GM12878 (cell line): Measurements from ENCODE around the gene ZNF180. TPM values are rescaled to one million over a fixed set of nuclear protein-coding genes. Genes with fewer than 3 reads are reported as not detected.

Experiments used
- ATAC-seq: fragments of 200-7000 bp; cut with Tn5 transposase; 3 replicates; pipeline ENCODE4 v1.9.1; 2020; ENCODE audit warnings: mild to moderate bottlenecking, moderate library complexity
- BruUV-seq: library from RNA; stranded (reverse); fragments of 400-500 nt; replicated peaks from 2 replicates; lab custom pipeline; 2021; lab: Mats Ljungman, UMichigan
- CTCF ChIA-PET: fragments of 300-600 bp; sonication (Branson Sonifier 250); formaldehyde crosslinking; extraction: SDS; loops from one replicate; lab custom pipeline; 2021; ENCODE audit warnings: inconsistent platforms; lab: Yijun Ruan, JAX
- POLR2A ChIA-PET: fragments of 350-600 bp; formaldehyde crosslinking; extraction: SDS; loops from one replicate; lab custom pipeline; 2021; ENCODE audit warnings: inconsistent platforms; lab: Charles Lee
- RAD21 ChIA-PET: fragments of 300-600 bp; sonication (Branson Sonifier 250); formaldehyde crosslinking; loops from one replicate; lab custom pipeline; 2023; ENCODE audit warnings: antibody characterized with exemption; ENCODE audit not compliant: unreplicated experiment; lab: Charles Lee
- SMC1A ChIA-PET: fragments of 300-600 bp; sonication (Branson Sonifier 250); formaldehyde crosslinking; loops from one replicate; lab custom pipeline; 2023; ENCODE audit not compliant: unreplicated experiment, uncharacterized antibody; lab: Charles Lee
- DNase-seq: peaks from one replicate; pipeline ENCODE4 v3.0.0-alpha.2; 2011; ENCODE audit warnings: low read depth, low spot score
- FAIRE-seq: peaks from 3 replicates; lab custom pipeline; 2011; peaks lifted over from hg19 to GRCh38; lab: Jason Lieb, UNC
- H2AFZ ChIP-seq: 2 replicates; pipeline ENCODE4 v1.6.0; 2011; ENCODE audit warnings: low read depth, low read length, control low read depth; ENCODE audit not compliant: control insufficient read depth
- H3K27ac ChIP-seq: 2 replicates; pipeline ENCODE4 v1.5.1; 2011; ENCODE audit warnings: control low read depth; ENCODE audit not compliant: control insufficient read depth, insufficient read depth
- H3K27me3 ChIP-seq, 2 experiments: replicated peaks in 1 of 2; 2 replicates each; pipeline versions ENCODE4 v1.6.0 to v1.6.1; 2011; ENCODE audit warnings: low read length in 1 of 2; ENCODE audit not compliant: control insufficient read depth in 2 of 2, insufficient read depth in 2 of 2
- H3K36me3 ChIP-seq, 2 experiments: 2 replicates each; pipeline ENCODE4 v1.5.1; 2011; ENCODE audit warnings: low read length in 1 of 2; ENCODE audit not compliant: control insufficient read depth in 2 of 2, insufficient read depth in 2 of 2
- H3K4me1 ChIP-seq: 2 replicates; pipeline ENCODE4 v1.6.1; 2011; ENCODE audit warnings: mild to moderate bottlenecking, low read length, moderate library complexity, mixed read lengths; ENCODE audit not compliant: control insufficient read depth, insufficient read depth
- H3K4me2 ChIP-seq: 2 replicates; pipeline ENCODE4 v1.6.0; 2011; ENCODE audit warnings: control low read depth; ENCODE audit not compliant: control insufficient read depth, insufficient read depth
- H3K4me3 ChIP-seq: fragments of 200-600 bp; sonication (generic); 2 replicates; pipeline ENCODE4 v1.5.1; 2016
- H3K79me2 ChIP-seq: 2 replicates; pipeline ENCODE4 v1.6.0; 2011; ENCODE audit warnings: low read length; ENCODE audit not compliant: control insufficient read depth, insufficient read depth
- H3K9ac ChIP-seq: 2 replicates; pipeline ENCODE4 v1.8.0; 2011; ENCODE audit warnings: low read length, control low read depth, mixed read lengths; ENCODE audit not compliant: control insufficient read depth, insufficient read depth
- H3K9me3 ChIP-seq: replicated peaks from 3 replicates; pipeline ENCODE4 v1.5.1; 2011; ENCODE audit warnings: mild to moderate bottlenecking, low read length; ENCODE audit not compliant: control insufficient read depth, insufficient read depth
- H4K20me1 ChIP-seq: 2 replicates; pipeline ENCODE4 v1.6.0; 2011; ENCODE audit not compliant: control insufficient read depth, insufficient read depth
- BMI1 ChIP-seq: fragments of 450-650 bp; IDR thresholded peaks from 2 replicates; pipeline ENCODE4 v1.6.1; 2016; ENCODE audit warnings: mild to moderate bottlenecking, moderate library complexity, borderline replicate concordance
- MEF2B ChIP-seq: fragments of 450-650 bp; IDR thresholded peaks from 2 replicates; pipeline ENCODE4 v1.6.1; 2018; ENCODE audit warnings: mild to moderate bottlenecking, moderate library complexity; ENCODE audit not compliant: partially characterized antibody, poor library complexity, severe bottlenecking
- NBN ChIP-seq: fragments of 450-650 bp; IDR thresholded peaks from 2 replicates; pipeline ENCODE4 v1.6.1; 2016
- NFYA ChIP-seq: IDR thresholded peaks from 2 replicates; pipeline ENCODE4 v1.6.1; 2011; ENCODE audit warnings: low read depth, mild to moderate bottlenecking, low read length, improper control_type of control experiment, borderline replicate concordance
- NR2C2 ChIP-seq: IDR thresholded peaks from 2 replicates; pipeline ENCODE4 v1.6.1; 2011; ENCODE audit warnings: borderline replicate concordance, low read depth; ENCODE audit not compliant: control insufficient read depth, insufficient read length
- NRF1 ChIP-seq: conservative IDR thresholded peaks from 2 replicates; pipeline ENCODE4 v1.6.1; 2011; ENCODE audit warnings: mild to moderate bottlenecking, low read depth, low read length, improper control_type of control experiment
- SIN3A ChIP-seq: IDR thresholded peaks from 2 replicates; pipeline ENCODE4 v1.6.1; 2012; ENCODE audit warnings: low read depth, low read length, improper control_type of control experiment
- SMAD5 ChIP-seq: IDR thresholded peaks from 2 replicates; pipeline ENCODE4 v1.6.1; 2016; ENCODE audit warnings: antibody characterized with exemption, low read depth
- SUPT20H ChIP-seq: IDR thresholded peaks from 2 replicates; pipeline ENCODE4 v1.6.1; 2011; ENCODE audit warnings: low read depth, mild to moderate bottlenecking, low read length, moderate library complexity, borderline replicate concordance; ENCODE audit not compliant: control insufficient read depth
- TARDBP ChIP-seq: IDR thresholded peaks from 2 replicates; pipeline ENCODE4 v1.6.1; 2016; ENCODE audit warnings: borderline replicate concordance
- TCF3 ChIP-seq: IDR thresholded peaks from 2 replicates; pipeline ENCODE4 v1.6.1; 2012; ENCODE audit warnings: low read depth, mild to moderate bottlenecking, low read length, borderline replicate concordance; ENCODE audit not compliant: insufficient read depth
- WGBS: methylation state at CpG from one replicate; pipeline ENCODE4 v1.1.6; 2016; ENCODE audit warnings: low lambda C conversion rate; ENCODE audit not compliant: insufficient replicate concordance, insufficient coverage; ENCODE audit errors: missing lambda C conversion rate; 5-methylcytosine and 5-hydroxymethylcytosine counted together
- in situ Hi-C: fragments of 300-500 bp; cut with MboI; formaldehyde crosslinking; loops from 9 replicates; pipeline ENCODE4 v1.14.3; 2018; ENCODE audit warnings: mixed read lengths
- intact Hi-C: fragments of 100-400 bp; cut with micrococcal nuclease; formaldehyde crosslinking; loops from one replicate; pipeline ENCODE4 v1.14.2; 2022; ENCODE audit not compliant: unreplicated experiment
- polyA plus RNA-seq, 11 experiments: library from polyadenylated mRNA; depleted of rRNA in 4 of 11; unstranded in 6 of 11; stranded (reverse) in 5 of 11; fragments of >200 nt; fragmentation: Nextera tagmentation in 4 of 11; fragmentation: Illumina TruSeq in 1 of 11; extraction: Ambion mirVana in 4 of 11; extraction: Trizol in 1 of 11; gene quantifications; 1 replicate in 1 of 11; 2 replicates in 10 of 11; pipeline versions ENCODE4 v1.2.1 to v1.2.3, GENCODE V29; 2011 to 2016; ENCODE audit warnings: inconsistent platforms in 2 of 11, missing spikeins in 2 of 11, low read depth in 1 of 11
- total RNA-seq, 4 experiments: library from RNA; depleted of rRNA in 3 of 4; stranded (reverse); fragments of >200 nt in 3 of 4; fragmentation: Illumina TruSeq in 1 of 4; extraction: Trizol in 1 of 4; gene quantifications; 2 replicates each; pipeline versions ENCODE4 v1.2.1 to v1.2.3, GENCODE V29; 2013 to 2021
- TF ChIP-seq, protein P1 (sequence below): fragments of 450-650 bp; conservative IDR thresholded peaks from 2 replicates; pipeline ENCODE4 v1.6.1; 2017; ENCODE audit warnings: mild to moderate bottlenecking, moderate library complexity
- TF ChIP-seq, protein P2 (sequence below): fragments of 150-350 bp; IDR thresholded peaks from 2 replicates; pipeline ENCODE4 v1.6.1; 2014; ENCODE audit warnings: mild to moderate bottlenecking, low read depth, low read length

The ZNF180 gene
- total and polyA plus RNA-seq, 10 of the 15 experiments (the other 5 are each of a cell fraction or from before 2014, with no cell fraction given), result 1.6 to 9.0 (median 5.5) TPM

DNA sequence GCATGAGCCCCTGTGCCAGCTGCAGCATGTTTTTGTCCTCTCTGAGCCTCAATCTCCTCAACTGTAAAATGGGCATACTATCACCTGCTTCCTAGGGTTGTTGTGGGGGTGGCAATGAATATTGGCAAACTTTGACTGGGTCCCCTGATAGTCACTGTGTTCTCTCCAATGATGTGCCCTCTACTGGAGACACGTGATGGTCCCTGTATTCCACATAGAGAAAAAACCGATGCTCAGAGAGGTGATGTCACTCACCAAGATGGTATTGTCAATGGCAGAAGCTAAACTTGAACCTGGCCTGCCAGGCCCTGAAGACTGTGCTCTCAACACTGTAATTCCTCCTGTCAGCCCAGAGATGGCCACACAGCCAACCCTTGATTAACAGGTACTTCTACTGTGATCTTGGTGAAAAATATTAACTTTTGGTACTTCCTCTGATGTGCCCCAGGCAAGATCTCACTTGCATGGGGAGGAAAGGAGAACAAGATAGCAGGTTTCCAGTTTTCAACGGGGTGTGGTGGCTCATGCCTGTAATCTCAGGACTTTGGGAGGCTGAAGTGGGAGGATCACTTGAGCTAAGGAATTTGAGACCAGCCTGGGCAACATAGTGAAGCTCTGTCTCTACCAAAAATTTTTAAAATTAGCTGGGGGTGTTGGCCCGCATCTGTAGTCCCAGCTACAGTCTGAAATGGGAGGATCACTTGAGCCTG, 25.6 kb upstream of the ZNF180 start:
- Histone ChIP-seq H3K9ac (no peak overlapping the region), H3K36me3 (no peaks in the 10 kb centered on the region), H3K4me3 (no peak overlapping the region), H2AFZ (no peak overlapping the region), H4K20me1 (no peaks in the 10 kb centered on the region), H3K27ac (no peak overlapping the region), H3K4me1 (no peaks in the 10 kb centered on the region), H3K4me2 (no peak overlapping the region), H3K9me3 (no peaks in the 10 kb centered on the region; the same call in 2 of the 3 replicates), H3K27me3 (no peaks in the 10 kb centered on the region), H3K79me2 (no peaks in the 10 kb centered on the region)
- POLR2A ChIA-PET, result no interaction called here
- 5% methylated on average over 4 of the region's 4 CpGs for WGBS
- SMC1A ChIA-PET, result interaction anchor here (0.6 kb wide), 1 partner anchor 1152 kb away, joined by 3 read pairs; no protein-coding TSS in a partner anchor
- DNase-seq, result no peak
- in situ Hi-C loops, result no loop called here
- no TSS peak for BruUV-seq
- CTCF ChIA-PET, result no interaction called here
- RAD21 ChIA-PET, result no interaction called here
- TF ChIP-seq SUPT20H (no peak), NBN (no peak), TARDBP (no peak), SIN3A (no peak), NR2C2 (no peak), MEF2B (no peak)
- no peak for ATAC-seq
- intact Hi-C loops, result no loop called here
- no peak for FAIRE-seq

DNA sequence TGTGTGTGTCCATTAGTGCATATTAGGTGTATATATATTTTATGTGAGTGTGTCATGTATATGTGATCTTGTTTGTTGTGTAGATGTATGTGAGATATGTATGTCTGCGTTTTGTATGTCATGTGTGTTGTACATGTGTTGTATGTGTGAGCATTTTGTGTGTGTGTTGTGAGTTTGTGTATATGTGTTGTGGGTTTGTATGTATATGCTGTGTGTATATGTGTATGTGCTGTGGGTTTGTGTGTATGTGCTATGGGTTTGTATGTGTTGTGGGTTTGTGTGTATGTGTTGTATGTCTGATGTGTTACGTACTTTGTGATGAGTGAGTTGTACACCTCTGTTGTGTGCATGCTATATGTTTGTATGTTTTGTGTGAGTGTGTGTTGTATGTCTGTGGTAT, 21.0 kb upstream of the ZNF180 start:
- FAIRE-seq (no peak), DNase-seq (no peak), ATAC-seq (no peak)
- H4K20me1 ChIP-seq, result no peaks in the 10 kb centered on the region
- POLR2A ChIA-PET, result no interaction called here
- H3K9me3 ChIP-seq, result no peaks in the 10 kb centered on the region; the same call in 2 of the 3 replicates
- H3K27me3 ChIP-seq, result no peaks in the 10 kb centered on the region
- no peaks in the 10 kb centered on the region for H3K36me3 ChIP-seq
- BruUV-seq, result no TSS peak
- WGBS, result 45% methylated on average over 2 of the region's 2 CpGs
- intact Hi-C loops (no loop called here), in situ Hi-C loops (no loop called here)
- SMC1A ChIA-PET, result no interaction called here
- H3K4me1 ChIP-seq, result no peaks in the 10 kb centered on the region
- H3K27ac ChIP-seq, result no peak overlapping the region
- RAD21 ChIA-PET, result no interaction called here
- no peak overlapping the region for H3K4me2 ChIP-seq
- H3K79me2 ChIP-seq, result no peaks in the 10 kb centered on the region
- no peak overlapping the region for H3K9ac ChIP-seq
- H2AFZ ChIP-seq, result no peak overlapping the region
- CTCF ChIA-PET, result no interaction called here
- H3K4me3 ChIP-seq, result no peak overlapping the region
- no peak for TF ChIP-seq NFYA
- no peak for TF ChIP-seq TCF3
- TF ChIP-seq BMI1, result no peak
- TF ChIP-seq, protein P1, sequence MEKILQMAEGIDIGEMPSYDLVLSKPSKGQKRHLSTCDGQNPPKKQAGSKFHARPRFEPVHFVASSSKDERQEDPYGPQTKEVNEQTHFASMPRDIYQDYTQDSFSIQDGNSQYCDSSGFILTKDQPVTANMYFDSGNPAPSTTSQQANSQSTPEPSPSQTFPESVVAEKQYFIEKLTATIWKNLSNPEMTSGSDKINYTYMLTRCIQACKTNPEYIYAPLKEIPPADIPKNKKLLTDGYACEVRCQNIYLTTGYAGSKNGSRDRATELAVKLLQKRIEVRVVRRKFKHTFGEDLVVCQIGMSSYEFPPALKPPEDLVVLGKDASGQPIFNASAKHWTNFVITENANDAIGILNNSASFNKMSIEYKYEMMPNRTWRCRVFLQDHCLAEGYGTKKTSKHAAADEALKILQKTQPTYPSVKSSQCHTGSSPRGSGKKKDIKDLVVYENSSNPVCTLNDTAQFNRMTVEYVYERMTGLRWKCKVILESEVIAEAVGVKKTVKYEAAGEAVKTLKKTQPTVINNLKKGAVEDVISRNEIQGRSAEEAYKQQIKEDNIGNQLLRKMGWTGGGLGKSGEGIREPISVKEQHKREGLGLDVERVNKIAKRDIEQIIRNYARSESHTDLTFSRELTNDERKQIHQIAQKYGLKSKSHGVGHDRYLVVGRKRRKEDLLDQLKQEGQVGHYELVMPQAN, result no peak
- no peak for TF ChIP-seq NRF1
- no peak for TF ChIP-seq SMAD5
- TF ChIP-seq, protein P2, sequence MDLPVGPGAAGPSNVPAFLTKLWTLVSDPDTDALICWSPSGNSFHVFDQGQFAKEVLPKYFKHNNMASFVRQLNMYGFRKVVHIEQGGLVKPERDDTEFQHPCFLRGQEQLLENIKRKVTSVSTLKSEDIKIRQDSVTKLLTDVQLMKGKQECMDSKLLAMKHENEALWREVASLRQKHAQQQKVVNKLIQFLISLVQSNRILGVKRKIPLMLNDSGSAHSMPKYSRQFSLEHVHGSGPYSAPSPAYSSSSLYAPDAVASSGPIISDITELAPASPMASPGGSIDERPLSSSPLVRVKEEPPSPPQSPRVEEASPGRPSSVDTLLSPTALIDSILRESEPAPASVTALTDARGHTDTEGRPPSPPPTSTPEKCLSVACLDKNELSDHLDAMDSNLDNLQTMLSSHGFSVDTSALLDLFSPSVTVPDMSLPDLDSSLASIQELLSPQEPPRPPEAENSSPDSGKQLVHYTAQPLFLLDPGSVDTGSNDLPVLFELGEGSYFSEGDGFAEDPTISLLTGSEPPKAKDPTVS, result no peak
